Stimulated activated naive CD8-positive, alpha-beta T cell treated with anti-CD3 and anti-CD28 coated beads, Interleukin-15, Interleukin-2, amounts not matched to agents 100 ng/mL and 50 ng/mL, for 24 hours (primary cell): ENCODE data around the gene DCAF4.
A peak's percentile ranks its signal among the peaks of the same experiment; 100 is the strongest.

Experiments used
- H3K27ac Mint-ChIP-seq: one replicate; pipeline ENCODE4 v1.8.0; 2021; ENCODE audit warnings: mild to moderate bottlenecking, mixed read lengths
- H3K27me3 Mint-ChIP-seq: one replicate; pipeline ENCODE4 v1.8.0; 2021; ENCODE audit warnings: mixed read lengths
- H3K36me3 Mint-ChIP-seq: one replicate; pipeline ENCODE4 v1.8.0; 2021; ENCODE audit warnings: low read depth, mixed read lengths
- H3K4me1 Mint-ChIP-seq: one replicate; pipeline ENCODE4 v1.8.0; 2021; ENCODE audit warnings: low read depth, mixed read lengths
- H3K4me3 Mint-ChIP-seq: one replicate; pipeline ENCODE4 v1.8.0; 2021; ENCODE audit warnings: mild to moderate bottlenecking, mixed read lengths
- H3K9me3 Mint-ChIP-seq: one replicate; pipeline ENCODE4 v1.8.0; 2021; ENCODE audit warnings: mixed read lengths

Gene DCAF4

GRCh38 chr14:72906879-72907278, 19.4 kb upstream of the DCAF4 start:
- Mint-ChIP-seq H3K36me3 (no peaks in the 10 kb centered on the region), H3K27me3 (peaks cover 23% of the 10 kb centered on the region), H3K4me3 (no peak overlapping the region), H3K4me1 (peaks cover 6% of the 10 kb centered on the region), H3K9me3 (no peaks in the 10 kb centered on the region), H3K27ac (no peak overlapping the region)

DNA sequence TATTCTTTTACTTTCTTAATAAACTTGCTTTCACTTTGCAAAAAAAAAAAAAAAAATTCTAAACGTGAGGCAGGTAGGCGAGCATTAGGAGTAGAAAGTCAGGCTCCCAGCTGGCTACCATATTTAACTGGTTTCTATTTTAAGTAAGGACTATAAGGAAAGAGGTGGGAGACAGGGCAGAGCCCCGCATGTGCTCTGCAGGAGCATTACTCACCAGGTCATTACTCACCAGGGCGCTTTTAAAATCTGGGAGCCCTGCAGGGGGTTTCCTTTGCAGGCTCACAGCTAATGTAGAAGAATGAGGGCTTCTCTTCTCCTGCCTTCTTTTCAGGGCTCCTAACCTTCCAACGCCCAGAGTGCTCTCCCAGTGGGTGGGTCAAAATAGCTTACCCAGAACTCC, 18.4 kb upstream of the DCAF4 start:
- no peaks in the 10 kb centered on the region for H3K9me3 Mint-ChIP-seq
- H3K4me3 Mint-ChIP-seq = no peak overlapping the region
- H3K4me1 Mint-ChIP-seq = peaks cover 6% of the 10 kb centered on the region
- H3K27ac Mint-ChIP-seq = no peak overlapping the region
- H3K27me3 Mint-ChIP-seq = peaks cover 24% of the 10 kb centered on the region
- H3K36me3 Mint-ChIP-seq = no peaks in the 10 kb centered on the region

DNA sequence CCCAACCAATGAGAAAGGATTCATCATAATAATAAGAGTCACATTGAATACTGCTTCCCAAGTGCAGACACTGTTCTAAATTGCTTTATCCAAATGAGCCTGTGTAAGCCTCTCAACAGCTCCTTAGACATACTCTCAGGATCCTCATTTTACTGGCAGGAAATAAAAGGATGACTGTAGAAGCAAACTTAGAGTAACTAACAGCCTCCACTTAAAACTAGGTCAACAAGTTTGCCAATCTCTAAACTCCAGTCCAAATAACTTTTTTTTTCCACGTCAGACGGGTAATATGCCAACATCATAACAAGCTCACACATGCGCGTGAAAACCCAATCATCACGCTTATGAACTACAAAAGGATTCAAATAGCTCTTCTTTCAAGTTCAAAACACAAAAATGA, 17.1 kb upstream of the DCAF4 start:
- Mint-ChIP-seq H3K36me3 (no peaks in the 10 kb centered on the region), H3K27me3 (peaks cover 36% of the 10 kb centered on the region), H3K27ac (no peak overlapping the region), H3K4me3 (no peak overlapping the region), H3K9me3 (no peaks in the 10 kb centered on the region), H3K4me1 (peaks cover 6% of the 10 kb centered on the region)

DNA sequence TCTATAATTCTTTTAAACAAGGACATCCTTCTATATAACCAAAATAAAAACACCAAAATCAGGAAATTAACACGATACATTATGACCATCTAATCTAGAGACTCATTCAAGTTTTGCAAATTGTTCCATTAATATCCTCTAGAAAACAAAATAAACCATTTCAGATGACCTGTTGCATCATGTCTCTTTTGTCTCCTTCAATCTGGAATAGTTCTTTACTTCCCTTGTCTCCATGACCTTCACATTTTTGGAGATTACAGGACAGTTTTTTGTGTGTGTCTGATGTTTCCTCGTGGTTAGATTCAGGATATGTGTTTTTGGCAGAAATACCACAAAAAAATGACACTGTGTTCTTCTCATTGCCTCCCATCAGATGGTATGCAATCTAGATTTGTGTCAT, 12.5 kb upstream of the DCAF4 start:
- H3K27me3 Mint-ChIP-seq = peaks cover 24% of the 10 kb centered on the region
- H3K9me3 Mint-ChIP-seq = no peaks in the 10 kb centered on the region
- no peaks in the 10 kb centered on the region for H3K4me1 Mint-ChIP-seq
- H3K27ac Mint-ChIP-seq = no peak overlapping the region
- no peak overlapping the region for H3K4me3 Mint-ChIP-seq
- H3K36me3 Mint-ChIP-seq = no peaks in the 10 kb centered on the region

DNA sequence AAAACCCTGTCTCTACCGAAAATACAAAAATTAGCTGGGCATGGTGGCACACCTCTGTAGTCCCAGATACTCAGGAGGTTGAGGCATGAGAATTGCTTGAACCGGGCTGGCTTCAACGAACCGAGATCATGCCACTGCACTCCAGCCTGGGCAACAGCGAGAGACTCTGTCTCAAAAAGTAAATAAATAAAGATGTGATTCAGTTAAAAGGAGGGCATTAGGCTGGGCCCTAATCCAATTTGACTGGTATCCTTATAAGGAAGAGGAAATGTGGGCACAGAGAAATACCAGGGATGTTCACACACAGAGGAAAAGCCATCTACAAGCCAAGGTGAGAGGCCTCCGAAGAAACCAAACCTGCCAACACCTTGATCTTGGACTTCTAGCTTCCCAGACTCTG, 10.1 kb upstream of the DCAF4 start:
- Mint-ChIP-seq H3K4me1 (no peaks in the 10 kb centered on the region), H3K4me3 (no peak overlapping the region), H3K27ac (no peak overlapping the region), H3K27me3 (peaks cover 34% of the 10 kb centered on the region), H3K9me3 (no peaks in the 10 kb centered on the region), H3K36me3 (no peaks in the 10 kb centered on the region)

DNA sequence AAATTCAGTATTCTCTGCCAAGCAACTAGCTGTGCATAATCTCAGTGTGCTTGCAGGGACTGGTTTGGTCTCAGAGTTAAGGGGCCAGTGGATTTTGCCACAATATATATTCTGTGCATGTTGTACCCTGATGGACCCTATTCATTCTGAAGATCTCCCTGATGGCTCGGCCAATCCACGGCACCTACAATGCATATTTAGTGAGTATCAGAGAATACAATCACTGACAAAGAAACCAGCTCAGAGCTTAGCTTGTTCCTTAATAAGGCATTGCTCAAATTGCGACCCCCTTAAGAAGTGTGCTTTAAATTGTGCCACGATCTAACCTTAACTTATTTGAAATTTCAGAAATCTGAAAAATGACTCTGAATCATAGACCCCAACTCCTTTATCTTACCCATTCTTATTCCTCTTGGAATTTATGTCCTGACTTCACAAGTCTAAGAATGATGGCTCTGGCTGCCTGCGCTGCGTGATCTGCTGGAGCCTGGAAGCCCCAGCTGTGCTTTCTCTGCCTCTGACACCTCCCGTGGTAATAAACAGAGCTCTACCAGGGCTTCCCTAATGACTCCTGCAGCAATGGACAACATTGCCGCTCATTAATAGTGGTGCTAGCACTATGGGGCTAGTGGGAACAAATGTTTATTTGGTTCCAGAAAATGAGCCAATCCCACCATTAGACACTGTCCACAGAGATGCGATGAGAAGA, 9.0 kb upstream of the DCAF4 start:
- H3K36me3 Mint-ChIP-seq = no peaks in the 10 kb centered on the region
- no peaks in the 10 kb centered on the region for H3K9me3 Mint-ChIP-seq
- H3K27me3 Mint-ChIP-seq = peaks cover 42% of the 10 kb centered on the region
- no peak overlapping the region for H3K27ac Mint-ChIP-seq
- no peak overlapping the region for H3K4me3 Mint-ChIP-seq
- no peaks in the 10 kb centered on the region for H3K4me1 Mint-ChIP-seq

DNA sequence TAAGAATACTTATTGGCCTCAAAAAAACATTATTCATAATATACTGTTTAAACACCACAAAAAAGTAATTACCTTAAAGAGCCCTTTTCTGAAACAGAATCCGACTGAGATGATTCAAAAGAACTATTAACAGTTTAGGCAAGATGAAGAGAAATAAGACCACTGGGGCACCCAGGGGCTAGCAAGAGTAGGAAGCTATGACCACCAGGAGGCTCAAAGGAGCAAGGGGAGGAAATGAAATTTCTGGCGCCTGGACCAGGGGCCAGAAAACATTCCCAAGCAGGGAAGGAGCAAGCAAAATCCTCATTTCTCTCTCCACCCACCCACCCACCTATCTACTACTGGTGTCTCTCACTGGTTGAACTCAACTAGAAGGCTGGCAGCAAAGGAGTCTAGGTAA, 6.3 kb upstream of the DCAF4 start:
- Mint-ChIP-seq H3K9me3 (no peaks in the 10 kb centered on the region), H3K4me1 (no peaks in the 10 kb centered on the region), H3K4me3 (no peak overlapping the region), H3K27ac (no peak overlapping the region), H3K27me3 (peaks cover 28% of the 10 kb centered on the region), H3K36me3 (no peaks in the 10 kb centered on the region)

GRCh38 chr14:72921396-72921795, 4.9 kb upstream of the DCAF4 start:
- Mint-ChIP-seq H3K4me3 (no peak overlapping the region), H3K4me1 (peaks cover 8% of the 10 kb centered on the region), H3K9me3 (no peaks in the 10 kb centered on the region), H3K27ac (no peak overlapping the region), H3K27me3 (peaks cover 28% of the 10 kb centered on the region), H3K36me3 (no peaks in the 10 kb centered on the region)

GRCh38 chr14:72924337-72924736, 1.9 kb upstream of the DCAF4 start:
- Mint-ChIP-seq H3K9me3 (no peaks in the 10 kb centered on the region), H3K27ac (no peak overlapping the region), H3K36me3 (no peaks in the 10 kb centered on the region), H3K4me3 (no peak overlapping the region), H3K4me1 (peaks cover 12% of the 10 kb centered on the region), H3K27me3 (peaks cover 21% of the 10 kb centered on the region)

- no peaks in the 10 kb centered on the region for H3K36me3 Mint-ChIP-seq
- no peaks in the 10 kb centered on the region for H3K9me3 Mint-ChIP-seq
- H3K27me3 Mint-ChIP-seq = peaks cover 15% of the 10 kb centered on the region
- peaks cover 12% of the 10 kb centered on the region for H3K4me1 Mint-ChIP-seq
- H3K4me3 Mint-ChIP-seq = peak overlapping the region; percentile 94
- peak overlapping the region; percentile 96 for H3K27ac Mint-ChIP-seq
These were observed 999 bp upstream of the DCAF4 start for GRCh38 chr14:72925171-72925759.

DNA sequence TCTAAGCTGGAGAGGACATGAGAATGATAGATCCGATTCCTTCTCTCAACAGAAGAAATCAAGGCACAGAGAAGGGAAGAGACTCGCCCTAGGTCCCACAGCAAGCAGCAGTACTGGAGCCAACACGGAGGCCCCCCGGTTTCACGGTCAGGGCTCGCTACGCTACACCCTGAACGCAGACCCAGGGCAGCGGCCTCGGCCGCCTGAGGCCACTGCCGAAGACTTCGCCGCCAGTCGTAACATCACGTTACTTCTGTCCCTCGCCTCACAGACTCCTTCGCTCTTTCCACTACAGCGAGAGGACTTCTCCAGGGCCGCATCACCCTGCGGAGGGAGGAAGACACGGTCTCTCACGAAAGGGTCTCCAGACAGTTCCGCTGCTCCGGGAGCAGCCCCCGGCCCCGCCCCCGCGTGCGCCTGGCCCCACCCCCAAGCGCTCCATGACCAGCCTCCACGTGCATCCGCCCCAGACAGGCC, 411 bp upstream of the DCAF4 start:
- Mint-ChIP-seq H3K27me3 (peaks cover 11% of the 10 kb centered on the region), H3K4me3 (peak overlapping the region; percentile 94), H3K9me3 (no peaks in the 10 kb centered on the region), H3K27ac (peak overlapping the region; percentile 96), H3K36me3 (no peaks in the 10 kb centered on the region), H3K4me1 (peaks cover 17% of the 10 kb centered on the region)

DNA sequence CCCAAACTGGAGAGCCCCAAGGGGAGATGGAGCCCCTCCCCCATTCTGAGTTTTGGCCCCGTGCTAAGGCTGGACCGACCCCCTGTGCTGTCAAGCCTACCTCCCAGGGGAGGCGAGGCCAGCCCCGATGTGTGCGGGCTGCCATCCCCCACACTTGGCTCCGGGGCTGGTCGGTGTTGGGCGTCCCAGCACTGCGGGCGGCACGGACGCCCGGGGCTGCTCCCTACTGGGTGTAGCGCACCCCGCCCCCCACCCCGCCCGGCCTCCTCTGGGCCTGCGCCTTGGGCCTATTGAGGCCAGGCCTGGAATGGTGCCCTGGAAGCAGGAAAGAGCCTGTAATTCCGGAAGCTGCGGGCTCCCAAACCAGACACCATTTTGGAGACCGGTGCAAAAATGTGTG, 2.6 kb downstream of the DCAF4 start:
- Mint-ChIP-seq H3K4me3 (no peak overlapping the region), H3K9me3 (no peaks in the 10 kb centered on the region), H3K27me3 (no peaks in the 10 kb centered on the region), H3K27ac (no peak overlapping the region), H3K36me3 (peaks cover 5% of the 10 kb centered on the region), H3K4me1 (peaks cover 23% of the 10 kb centered on the region)

DNA sequence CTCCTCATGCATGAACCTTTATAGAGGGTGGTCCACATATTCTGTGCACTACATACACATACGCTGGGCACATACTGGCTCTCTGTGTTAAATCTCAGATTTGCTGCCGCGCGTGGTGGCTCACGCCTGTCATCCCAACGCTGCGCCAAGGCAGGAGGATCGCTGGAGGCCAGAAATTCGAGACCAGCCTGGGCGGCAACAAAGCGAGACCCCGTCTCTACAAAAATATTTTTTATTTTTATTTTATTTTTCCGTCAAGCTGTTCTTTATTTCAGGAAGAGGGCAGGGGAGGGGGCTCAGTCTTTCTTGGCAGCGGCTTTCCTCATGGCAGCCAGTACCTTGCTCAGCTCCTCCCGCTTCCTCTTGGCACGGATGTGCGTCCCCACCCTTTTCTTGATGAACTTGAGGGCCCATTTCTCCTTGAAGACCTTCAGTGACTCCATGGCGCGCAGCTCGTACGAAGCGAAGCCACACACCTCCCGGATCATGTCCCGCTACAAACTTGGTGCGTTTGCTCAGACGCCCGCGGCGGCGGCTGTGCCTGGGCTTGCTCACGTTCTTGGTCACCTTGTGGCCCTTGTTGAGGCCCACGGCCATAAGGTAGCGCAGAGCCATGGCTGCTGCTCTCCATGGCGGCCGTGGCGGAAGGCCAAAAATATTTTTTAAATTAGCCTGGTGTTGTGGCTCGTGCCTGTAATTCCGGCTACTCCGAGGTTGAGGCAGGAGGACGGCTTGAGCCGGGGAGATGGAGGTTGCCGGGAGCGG, 3.2 kb downstream of the DCAF4 start:
- Mint-ChIP-seq H3K27me3 (no peaks in the 10 kb centered on the region), H3K4me3 (no peak overlapping the region), H3K27ac (no peak overlapping the region)

GRCh38 chr14:72932893-72933292, 6.6 kb downstream of the DCAF4 start:
- H3K27ac Mint-ChIP-seq = no peak overlapping the region
- H3K4me1 Mint-ChIP-seq = peaks cover 26% of the 10 kb centered on the region
- no peak overlapping the region for H3K4me3 Mint-ChIP-seq
- peaks cover 19% of the 10 kb centered on the region for H3K36me3 Mint-ChIP-seq
- H3K27me3 Mint-ChIP-seq = no peaks in the 10 kb centered on the region
- H3K9me3 Mint-ChIP-seq = no peaks in the 10 kb centered on the region

More for the DNA sequence above, 3.2 kb downstream of the DCAF4 start:
- peaks cover 23% of the 10 kb centered on the region for H3K4me1 Mint-ChIP-seq
- H3K9me3 Mint-ChIP-seq = no peaks in the 10 kb centered on the region
- peaks cover 5% of the 10 kb centered on the region for H3K36me3 Mint-ChIP-seq

GRCh38 chr14:72939630-72940029, 13.4 kb downstream of the DCAF4 start:
- Mint-ChIP-seq H3K36me3 (peaks cover 57% of the 10 kb centered on the region), H3K27ac (no peak overlapping the region), H3K9me3 (no peaks in the 10 kb centered on the region), H3K4me1 (peaks cover 15% of the 10 kb centered on the region), H3K27me3 (no peaks in the 10 kb centered on the region), H3K4me3 (no peak overlapping the region)
